GM18520 (cell line): ENCODE data around the gene ROCK2.

ENCODE experiments used
- ATAC-seq: cut with Tn5 transposase; IDR thresholded peaks from one replicate; pipeline ENCODE4 v1.9.1; 2021; ENCODE audit not compliant: unreplicated experiment

The ROCK2 gene

DNA sequence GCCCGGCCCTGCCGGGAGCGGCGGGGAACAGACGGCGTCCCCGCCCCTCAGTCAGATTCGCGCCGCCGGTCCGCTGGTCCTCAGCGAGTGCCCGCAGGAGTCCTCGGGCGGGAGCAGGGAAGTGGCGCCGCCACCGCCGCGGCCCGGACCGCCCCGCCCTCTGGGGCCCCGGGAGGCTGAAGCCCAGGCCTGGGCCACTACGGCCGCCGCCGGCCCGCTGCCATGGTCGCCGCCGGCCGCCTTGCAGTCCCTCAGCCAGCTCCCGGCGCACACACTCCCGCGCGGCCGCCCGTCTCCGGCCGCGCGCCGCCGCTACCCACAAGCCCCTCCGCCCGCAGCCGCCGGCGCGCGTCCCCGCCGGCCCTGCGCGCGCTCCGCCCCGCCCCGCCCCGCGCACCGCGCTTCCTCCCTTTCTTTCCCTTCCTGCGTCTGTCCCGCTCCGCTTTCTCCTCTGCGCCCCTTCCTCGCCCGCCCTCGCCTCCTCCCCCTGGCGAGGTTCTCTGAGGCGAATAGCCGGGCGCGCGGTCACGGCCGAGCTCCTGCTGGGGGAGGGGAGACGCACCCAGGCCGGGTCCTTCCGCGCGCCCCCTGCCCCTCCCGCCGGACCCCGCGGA lies at the start of gene ROCK2:
Gene ROCK2 (minus strand): TSS at position 295 of the 614 bp plus-strand sequence. CDS start 500 bp downstream, outside the sequence.
- peak; percentile 54 for ATAC-seq

- no peak for ATAC-seq
These were observed 49.3 kb upstream of the ROCK2 start for GRCh38 chr2:11393711-11394236.

DNA sequence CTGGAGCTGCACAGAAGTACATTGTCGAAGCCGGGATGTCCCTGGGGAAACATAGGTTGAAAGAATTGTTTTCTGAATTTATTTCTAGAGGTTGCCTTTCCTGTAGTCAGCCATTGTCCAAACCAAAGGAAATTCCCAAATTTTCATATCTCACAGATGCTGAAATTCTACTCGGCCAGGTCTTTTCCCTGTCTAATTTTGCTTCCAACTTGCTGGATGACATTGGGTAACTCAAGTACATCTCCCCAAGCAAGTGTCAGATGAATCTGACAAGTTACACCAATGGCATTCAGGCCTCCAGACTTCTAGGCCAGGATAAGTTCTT lies 47.5 kb upstream of the ROCK2 start:
- no peak for ATAC-seq

GRCh38 chr2:11390399-11390658 lies 45.9 kb upstream of the ROCK2 start:
- ATAC-seq = no peak

- ATAC-seq = no peak
These were observed 45.3 kb upstream of the ROCK2 start for GRCh38 chr2:11389551-11390398.

DNA sequence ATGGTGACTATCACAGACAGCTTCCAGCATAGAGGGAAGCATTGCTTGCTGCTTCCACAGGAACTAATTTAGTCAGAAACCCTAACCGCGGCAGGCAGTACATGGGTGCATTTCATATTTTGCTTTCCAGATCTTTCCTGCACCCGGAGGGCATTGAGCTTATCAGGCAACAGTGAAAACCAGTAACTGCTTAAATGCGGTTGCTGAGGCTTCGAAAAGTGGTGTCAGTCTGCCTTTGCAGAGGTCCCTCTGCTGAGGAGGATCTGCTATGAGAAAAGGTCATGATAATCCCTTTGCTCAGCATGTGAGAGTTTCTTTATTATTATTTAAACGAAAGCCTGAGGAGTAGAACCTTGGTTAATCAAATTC lies 44.6 kb upstream of the ROCK2 start:
- ATAC-seq = no peak

DNA sequence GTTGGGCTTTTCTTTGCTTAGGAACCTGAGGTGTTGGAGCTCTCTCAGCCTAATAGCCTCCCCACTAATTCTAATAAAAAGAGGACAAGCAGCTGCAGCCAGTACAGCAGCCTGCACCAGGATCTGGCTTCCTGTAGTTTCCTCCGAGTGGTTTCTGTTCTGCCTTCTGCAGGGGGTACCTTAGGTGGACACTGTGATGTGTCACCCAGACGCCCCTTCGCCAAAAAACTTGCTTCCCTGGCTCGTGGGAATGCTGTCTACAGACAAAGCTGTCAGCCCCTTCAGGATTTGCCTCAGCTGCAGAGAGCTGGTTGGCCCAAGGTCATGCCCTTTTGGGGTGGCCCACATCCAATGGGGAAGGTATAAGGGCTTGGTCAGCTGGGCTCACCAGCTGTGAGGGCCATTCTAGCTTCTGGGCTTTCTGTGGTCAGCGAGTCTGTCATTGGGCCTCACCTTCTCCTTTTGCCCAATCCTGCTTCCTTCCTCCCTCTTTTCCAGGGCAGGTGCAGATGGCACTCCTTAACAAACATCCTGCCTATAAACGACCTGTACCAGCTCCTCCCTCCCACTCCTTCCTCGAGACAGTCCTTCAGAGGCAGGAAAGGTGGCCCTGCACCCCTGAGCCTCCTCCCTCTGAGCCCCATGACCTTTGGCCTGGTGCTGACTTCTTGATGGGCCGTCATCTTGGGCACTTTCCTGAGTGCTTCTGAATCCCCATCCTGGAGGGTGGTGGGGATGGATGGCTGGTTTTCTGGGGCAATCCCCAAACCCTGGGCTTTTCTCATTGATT lies 44.0 kb upstream of the ROCK2 start:
- no peak for ATAC-seq

DNA sequence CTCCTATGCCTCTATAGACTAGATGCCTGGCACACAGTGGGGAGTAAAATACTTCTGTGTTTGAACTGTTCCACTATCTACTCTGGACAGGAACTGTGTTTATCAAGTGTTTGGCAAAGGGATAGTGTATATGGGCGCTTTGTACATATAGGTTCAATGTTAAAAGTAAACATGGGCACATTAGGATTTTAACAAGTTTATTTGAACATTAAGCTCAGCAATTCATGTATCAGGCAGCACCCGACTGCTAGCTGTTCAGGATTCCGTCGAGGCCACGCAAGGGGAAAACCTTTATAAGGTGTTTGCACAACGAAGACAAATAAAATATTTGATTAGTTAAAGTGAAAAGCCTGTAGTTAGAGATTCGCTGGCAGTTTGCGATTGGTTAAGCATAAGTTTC lies 43.4 kb upstream of the ROCK2 start:
- ATAC-seq = no peak

GRCh38 chr2:11387100-11387390 lies 42.6 kb upstream of the ROCK2 start:
- ATAC-seq = no peak

- no peak for ATAC-seq
These were observed 41.4 kb upstream of the ROCK2 start for GRCh38 chr2:11385847-11386246.

DNA sequence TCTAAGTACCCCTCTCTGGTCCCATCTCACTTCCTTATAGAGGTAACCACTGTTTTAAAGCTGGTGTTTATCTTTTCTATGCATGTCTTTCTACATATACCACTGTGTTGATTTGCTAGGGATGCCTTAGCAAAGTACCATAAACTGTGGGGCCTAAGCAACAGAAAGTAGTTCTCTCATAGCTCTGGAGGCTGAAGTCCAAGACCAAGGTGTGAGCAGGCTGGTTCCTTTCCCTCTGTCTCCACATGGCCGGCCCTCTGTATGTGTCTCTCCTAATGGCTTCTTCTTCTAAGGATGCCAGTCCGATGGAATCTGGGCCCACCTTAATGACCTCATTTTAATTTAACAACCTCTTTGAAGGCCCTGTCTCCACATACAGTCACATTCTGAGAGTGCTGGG lies 40.8 kb upstream of the ROCK2 start:
- ATAC-seq = no peak

DNA sequence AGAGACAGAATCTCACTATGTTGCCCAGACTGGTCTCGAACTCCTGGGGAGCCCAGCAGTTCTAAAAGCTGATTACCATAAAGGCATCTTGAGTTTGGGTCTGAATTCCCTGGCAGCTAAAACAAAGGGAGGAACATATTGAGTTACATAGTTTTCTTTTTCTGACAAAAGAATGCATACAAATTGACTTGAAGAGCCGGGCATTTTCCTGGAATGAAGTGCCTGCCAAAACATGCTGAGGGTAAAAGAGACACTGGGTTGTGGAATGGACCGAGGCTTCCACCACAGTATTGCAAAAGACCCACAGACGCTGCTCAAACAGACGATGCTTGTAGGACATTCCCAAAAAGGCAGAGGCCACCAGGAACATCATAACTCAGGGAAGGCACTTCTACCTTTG lies 35.1 kb upstream of the ROCK2 start:
- no peak for ATAC-seq

- peak; percentile 83 for ATAC-seq
These were observed 33.6 kb upstream of the ROCK2 start for GRCh38 chr2:11377928-11378545.

GRCh38 chr2:11376071-11376470 lies 31.6 kb upstream of the ROCK2 start:
- ATAC-seq = no peak

DNA sequence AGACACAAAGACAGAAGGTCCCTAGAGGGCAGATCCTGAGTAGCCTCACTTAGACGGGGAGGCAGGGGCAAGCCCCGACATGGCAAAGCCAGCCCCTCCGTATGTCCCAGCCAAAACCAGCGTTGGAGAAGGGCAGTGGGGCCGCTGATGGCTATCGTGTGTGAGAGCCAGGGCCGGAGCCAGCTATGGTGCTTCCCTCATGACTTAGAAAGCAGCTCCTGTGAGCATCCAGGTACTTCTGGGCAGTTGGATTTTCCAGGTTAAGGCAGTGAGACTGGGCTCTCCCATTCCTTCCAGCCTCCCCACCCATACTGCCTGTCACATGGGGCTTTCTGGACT lies 31.2 kb upstream of the ROCK2 start:
- ATAC-seq = no peak

DNA sequence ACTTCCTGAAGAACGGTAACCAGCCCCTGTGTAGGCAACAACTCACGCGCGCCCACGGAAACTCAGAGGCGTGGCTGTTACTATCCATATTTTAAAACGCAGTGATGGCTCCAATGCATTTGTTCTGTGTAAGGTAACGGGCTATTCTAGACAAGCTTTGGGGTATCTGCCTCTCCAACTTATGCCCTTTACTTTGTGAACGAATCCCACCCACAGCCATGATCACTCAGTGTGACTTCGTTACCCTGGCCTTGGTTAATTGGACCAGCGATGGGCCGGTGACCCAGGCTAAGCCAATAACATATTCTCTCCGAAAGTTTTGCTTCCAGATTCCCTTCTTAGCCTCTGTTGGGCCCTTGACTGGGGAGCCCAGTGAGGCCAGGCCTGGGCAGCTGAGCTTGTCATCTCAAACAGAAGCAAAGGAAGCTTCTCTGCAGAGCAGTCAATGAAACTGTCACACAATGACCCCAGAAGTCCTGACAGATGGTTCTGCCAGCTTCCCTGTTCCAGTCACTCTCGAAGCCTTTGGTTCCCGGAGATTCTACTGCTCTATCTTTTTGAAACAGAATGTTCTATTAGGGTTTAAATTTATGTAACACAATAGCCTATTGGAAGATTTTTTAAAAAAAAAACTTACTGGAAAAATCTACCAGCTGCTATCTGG lies 30.7 kb upstream of the ROCK2 start:
- ATAC-seq = no peak

DNA sequence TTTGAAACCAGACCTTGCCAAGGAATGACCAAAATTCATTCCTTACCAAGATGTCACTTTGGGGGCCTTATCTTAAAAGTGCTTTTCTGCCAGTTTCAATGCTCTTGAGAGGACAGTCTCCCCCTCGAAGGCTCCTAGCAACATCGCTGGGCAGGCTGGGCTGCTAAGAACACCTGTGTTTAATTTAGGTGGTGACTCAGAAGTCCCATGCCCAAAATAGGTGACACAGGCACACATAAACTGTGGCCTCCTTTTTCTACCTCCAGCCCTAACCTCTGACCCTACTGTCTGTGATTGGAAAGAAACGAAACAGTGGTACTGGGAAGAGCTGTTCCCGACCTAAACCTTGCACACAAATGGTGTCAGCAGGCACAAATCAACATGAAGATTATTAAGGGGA lies 28.7 kb upstream of the ROCK2 start:
- ATAC-seq = no peak

DNA sequence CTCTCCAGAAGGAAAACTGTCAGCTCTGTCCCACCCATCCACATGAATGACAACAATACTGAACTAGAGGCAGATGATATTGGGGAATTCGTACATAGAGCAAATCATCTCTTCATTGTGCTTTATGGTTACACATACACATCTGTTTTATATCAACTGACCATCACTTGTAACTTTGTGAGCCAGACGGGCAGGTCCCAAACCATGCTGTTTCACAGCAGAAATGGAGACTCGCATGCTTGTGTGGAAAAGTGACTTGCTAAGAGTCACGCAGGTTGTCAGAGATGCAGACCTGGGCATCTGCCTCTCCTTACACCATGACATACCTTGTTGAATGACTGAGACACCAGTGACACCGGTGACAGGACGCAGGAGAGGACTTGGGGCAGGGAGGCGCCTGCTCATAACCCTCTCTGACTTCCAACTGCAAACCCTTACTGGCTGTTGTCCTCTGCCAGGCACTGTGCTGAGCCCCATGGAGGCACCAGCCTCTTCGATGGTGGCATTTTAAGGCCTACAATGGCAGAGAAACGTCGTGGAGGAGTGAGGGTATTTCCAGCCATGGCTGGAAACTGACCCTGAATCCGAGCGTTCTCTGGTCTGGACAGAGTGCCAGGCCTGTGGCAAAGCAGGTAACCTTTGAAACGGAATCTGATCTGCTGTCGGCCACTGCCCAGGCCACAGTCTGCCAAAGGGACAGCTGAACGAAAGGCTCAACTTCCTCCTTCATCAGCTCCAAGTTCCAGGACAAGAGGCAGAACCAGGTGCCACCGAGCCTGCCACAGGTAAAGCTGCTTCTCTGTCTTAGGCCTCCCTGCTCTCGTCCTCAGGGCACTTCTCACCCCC lies 26.9 kb upstream of the ROCK2 start:
- no peak for ATAC-seq

GRCh38 chr2:11370377-11371091 lies 26.1 kb upstream of the ROCK2 start:
- ATAC-seq = no peak

DNA sequence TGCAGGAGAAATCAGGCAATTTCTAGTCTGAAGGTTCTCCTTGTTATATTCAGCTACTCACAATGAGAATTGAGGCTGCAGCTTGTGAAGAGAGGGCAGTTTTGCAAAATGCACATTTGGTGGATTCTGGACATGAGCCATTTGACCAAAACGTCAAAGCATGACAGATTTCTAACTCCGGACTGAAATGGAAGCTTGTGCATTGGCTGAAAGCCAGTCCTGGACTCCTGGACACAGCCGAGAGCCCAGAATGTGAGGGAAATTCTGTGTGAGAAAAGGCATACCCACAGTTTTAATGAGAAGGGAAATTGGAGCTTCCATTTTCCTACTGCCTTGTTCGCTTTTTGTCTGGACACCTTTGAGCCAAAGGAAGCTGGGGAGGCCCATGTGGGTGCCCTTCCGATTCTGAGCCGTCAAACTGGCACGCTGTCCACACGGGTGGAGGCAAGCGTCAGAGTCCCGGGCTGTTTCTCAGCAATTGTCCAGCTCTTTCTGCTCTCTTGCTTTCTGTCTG lies 23.7 kb upstream of the ROCK2 start:
- ATAC-seq = no peak
